SK-N-SH (cell line): Measurements from ENCODE around the gene PCLAF. TPM values are rescaled to one million over a fixed set of nuclear protein-coding genes. Genes with fewer than 3 reads are reported as not detected.
A peak's percentile ranks its signal among the peaks of the same experiment; 100 is the strongest.

Experiments
- CTCF ChIA-PET: fragments of 300-600, 350-600 bp; formaldehyde crosslinking; extraction: SDS; loops from one replicate; lab custom pipeline; 2021; lab: Yijun Ruan, JAX
- POLR2A ChIA-PET: fragments of 350-600 bp; sonication (Branson Sonifier 250); formaldehyde crosslinking; extraction: SDS; loops from one replicate; lab custom pipeline; 2020; ENCODE audit warnings: antibody characterized with exemption, inconsistent platforms; lab: Yijun Ruan, JAX
- DNase-seq: peaks from one replicate; pipeline ENCODE4 v3.0.0; 2012
- H2AFZ ChIP-seq: fragments of 200-600 bp; sonication (generic); 2 replicates; pipeline ENCODE4 v1.8.1; 2016; ENCODE audit warnings: antibody characterized with exemption, mild to moderate bottlenecking, low read depth
- H3F3A ChIP-seq: fragments of 200-600 bp; sonication (generic); replicated peaks from 2 replicates; pipeline ENCODE3; 2016; ENCODE audit warnings: antibody characterized with exemption, mild to moderate bottlenecking; ENCODE audit not compliant: insufficient read depth
- H3K27ac ChIP-seq, 2 experiments: fragments of 200-500 bp in 1 of 2; fragments of 200-600 bp in 1 of 2; sonication (Bioruptor generic) in 1 of 2; sonication (generic), shearing (Covaris generic) in 1 of 2; 2 replicates each; pipeline versions ENCODE4 v1.5.1 to v1.6.1; 2014 to 2016; ENCODE audit warnings: low read depth in 2 of 2, inconsistent platforms in 1 of 2, low read length in 1 of 2, mild to moderate bottlenecking in 1 of 2, mixed read lengths in 1 of 2
- H3K27me3 ChIP-seq: fragments of 200-600 bp; sonication (generic), shearing (Covaris generic); 2 replicates; pipeline ENCODE4 v1.6.1; 2016; ENCODE audit warnings: mixed run types; ENCODE audit not compliant: insufficient read depth
- H3K36me3 ChIP-seq, 2 experiments: fragments of 200-500 bp in 1 of 2; fragments of 200-600 bp in 1 of 2; sonication (Bioruptor generic) in 1 of 2; sonication (generic) in 1 of 2; replicated peaks in 1 of 2; 2 replicates each; pipeline versions ENCODE3 to v1.5.1; 2014 to 2016; ENCODE audit warnings: low read length in 1 of 2, mild to moderate bottlenecking in 1 of 2; ENCODE audit not compliant: insufficient read depth in 2 of 2, control insufficient read depth in 1 of 2
- H3K4me1 ChIP-seq, 2 experiments: fragments of 200-500 bp in 1 of 2; fragments of 200-600 bp in 1 of 2; sonication (Bioruptor generic) in 1 of 2; sonication (generic), shearing (Covaris generic) in 1 of 2; 2 replicates each; pipeline versions ENCODE4 v1.5.1 to v1.6.1; 2014 to 2016; ENCODE audit warnings: low read depth in 1 of 2, low read length in 1 of 2, mixed run types in 1 of 2; ENCODE audit not compliant: insufficient read depth in 2 of 2, control insufficient read depth in 1 of 2
- H3K4me2 ChIP-seq: fragments of 200-600 bp; sonication (generic), shearing (Covaris generic); 2 replicates; pipeline ENCODE4 v1.6.1; 2017; ENCODE audit warnings: mixed run types
- H3K4me3 ChIP-seq, 2 experiments: fragments of 200-500 bp in 1 of 2; fragments of 200-600 bp in 1 of 2; sonication (Bioruptor generic) in 1 of 2; sonication (generic), shearing (Covaris generic) in 1 of 2; 2 replicates each; pipeline versions ENCODE4 v1.5.1 to v1.8.1; 2014 to 2016; ENCODE audit warnings: low read depth in 2 of 2, inconsistent platforms in 1 of 2, low read length in 1 of 2, mild to moderate bottlenecking in 1 of 2, mixed read lengths in 1 of 2, moderate library complexity in 1 of 2
- H3K79me2 ChIP-seq: fragments of 200-600 bp; sonication (generic); 2 replicates; pipeline ENCODE4 v1.8.1; 2017; ENCODE audit warnings: mild to moderate bottlenecking; ENCODE audit not compliant: insufficient read depth
- H3K9ac ChIP-seq: fragments of 200-600 bp; sonication (generic); 2 replicates; pipeline ENCODE4 v1.6.1; 2017; ENCODE audit warnings: mixed run types
- H3K9me2 ChIP-seq: fragments of 200-600 bp; sonication (generic); 2 replicates; pipeline ENCODE4 v1.6.1; 2017; ENCODE audit warnings: mixed run types
- H3K9me3 ChIP-seq: fragments of 200-600 bp; sonication (generic); 2 replicates; pipeline ENCODE4 v1.6.1; 2017; ENCODE audit warnings: mixed run types, mild to moderate bottlenecking, moderate library complexity
- H4K20me1 ChIP-seq: fragments of 200-600 bp; sonication (generic); 2 replicates; pipeline ENCODE4 v1.6.1; 2017; ENCODE audit warnings: mild to moderate bottlenecking, mixed run types; ENCODE audit not compliant: insufficient read depth
- EZH2phosphoT487 ChIP-seq: fragments of 200-600 bp; sonication (generic); IDR thresholded peaks from 2 replicates; pipeline ENCODE4 v1.6.1; 2017; ENCODE audit warnings: low read depth, mixed run types, mild to moderate bottlenecking, antibody characterized with exemption, moderate library complexity, borderline replicate concordance
- GABPA ChIP-seq: IDR thresholded peaks from 2 replicates; pipeline ENCODE4 v1.4.0; 2012; ENCODE audit warnings: low read depth, mild to moderate bottlenecking
- IRF3 ChIP-seq: fragments of 150-350 bp; IDR thresholded peaks from 2 replicates; pipeline ENCODE4 v1.6.1; 2016; ENCODE audit warnings: mild to moderate bottlenecking, low read depth, low read length
- MXI1 ChIP-seq: IDR thresholded peaks from 2 replicates; pipeline ENCODE4 v1.6.1; 2012; ENCODE audit warnings: mild to moderate bottlenecking, low read depth, low read length, improper control_type of control experiment
- NFIC ChIP-seq: IDR thresholded peaks from 2 replicates; pipeline ENCODE4 v1.4.0; 2012; ENCODE audit warnings: borderline replicate concordance
- NRF1 ChIP-seq: IDR thresholded peaks from 2 replicates; pipeline ENCODE4 v1.6.1; 2012; ENCODE audit warnings: low read depth, mild to moderate bottlenecking, low read length
- POLR2AphosphoS5 ChIP-seq: IDR thresholded peaks from 2 replicates; pipeline ENCODE4 v1.6.1; 2012; ENCODE audit warnings: low read depth, low read length
- RCOR1 ChIP-seq: fragments of 150-350 bp; IDR thresholded peaks from 2 replicates; pipeline ENCODE4 v1.6.1; 2017; ENCODE audit warnings: antibody characterized with exemption, low read length
- REST ChIP-seq: IDR thresholded peaks from 2 replicates; pipeline ENCODE4 v1.6.1; 2012; ENCODE audit warnings: mild to moderate bottlenecking, low read depth, low read length, moderate library complexity
- RXRA ChIP-seq: IDR thresholded peaks from 2 replicates; pipeline ENCODE4 v1.4.0; 2012; ENCODE audit warnings: low read depth, mild to moderate bottlenecking, borderline replicate concordance
- USF1 ChIP-seq: IDR thresholded peaks from 2 replicates; pipeline ENCODE4 v1.4.0; 2012; ENCODE audit warnings: low read depth, borderline replicate concordance
- polyA plus RNA-seq, 3 experiments: library from polyadenylated mRNA; depleted of rRNA; stranded (reverse); fragments of >200 nt; gene quantifications; 2 replicates each; pipeline ENCODE4 v1.2.3, GENCODE V29; 2012

The PCLAF gene
- polyA plus RNA-seq, 1 of the 3 experiments (the other 2 are of a cell fraction): 35.0 TPM

GRCh38 chr15:64429448-64429847, 48.2 kb upstream of the PCLAF start:
- Histone ChIP-seq H3K36me3 (peaks cover 16 to 31% of the 10 kb centered on the region in 2 experiments), H3K27me3 (no peaks in the 10 kb centered on the region), H4K20me1 (no peaks in the 10 kb centered on the region), H3K27ac (peak overlapping the region; percentile 64 to 82; a peak in 3 of 4 replicates), H3K4me3 (no peak overlapping the region), H3K9me2 (no peaks in the 10 kb centered on the region), H3K4me2 (peak overlapping the region; percentile 36; the same call in 1 of the 2 replicates), H2AFZ (no peak overlapping the region), H3F3A (peaks cover 30% of the 10 kb centered on the region), H3K9ac (no peak overlapping the region; the same call in 1 of the 2 replicates), H3K4me1 (peaks cover 0 to 18% of the 10 kb centered on the region in 2 experiments; a peak in 1 of 4 replicates), H3K79me2 (0 out of 2 replicates have a peak, but pooled peaks cover 3% of the 10 kb centered on the region), H3K9me3 (no peaks in the 10 kb centered on the region)
- no peak for DNase-seq
- TF ChIP-seq RXRA (no peak), NFIC (no peak), NRF1 (no peak), EZH2phosphoT487 (no peak), RCOR1 (no peak), MXI1 (no peak), USF1 (no peak), IRF3 (no peak), POLR2AphosphoS5 (no peak), REST (no peak), GABPA (no peak)
- ChIA-PET POLR2A (no interaction called here), CTCF (interaction anchor here (1.0 to 5.4 kb wide), 2 partner anchors 224 to 251 kb away, joined by 5 to 24 read pairs; no protein-coding TSS in a partner anchor)
